ENCODE data around the gene PPFIA3.
"Not testable (repeated sequence)": the region's sequence is repeated elsewhere in the genome, so short reads cannot be mapped to it uniquely, and the experiment has no call there.

- TF ChIP-seq, protein P1, sequence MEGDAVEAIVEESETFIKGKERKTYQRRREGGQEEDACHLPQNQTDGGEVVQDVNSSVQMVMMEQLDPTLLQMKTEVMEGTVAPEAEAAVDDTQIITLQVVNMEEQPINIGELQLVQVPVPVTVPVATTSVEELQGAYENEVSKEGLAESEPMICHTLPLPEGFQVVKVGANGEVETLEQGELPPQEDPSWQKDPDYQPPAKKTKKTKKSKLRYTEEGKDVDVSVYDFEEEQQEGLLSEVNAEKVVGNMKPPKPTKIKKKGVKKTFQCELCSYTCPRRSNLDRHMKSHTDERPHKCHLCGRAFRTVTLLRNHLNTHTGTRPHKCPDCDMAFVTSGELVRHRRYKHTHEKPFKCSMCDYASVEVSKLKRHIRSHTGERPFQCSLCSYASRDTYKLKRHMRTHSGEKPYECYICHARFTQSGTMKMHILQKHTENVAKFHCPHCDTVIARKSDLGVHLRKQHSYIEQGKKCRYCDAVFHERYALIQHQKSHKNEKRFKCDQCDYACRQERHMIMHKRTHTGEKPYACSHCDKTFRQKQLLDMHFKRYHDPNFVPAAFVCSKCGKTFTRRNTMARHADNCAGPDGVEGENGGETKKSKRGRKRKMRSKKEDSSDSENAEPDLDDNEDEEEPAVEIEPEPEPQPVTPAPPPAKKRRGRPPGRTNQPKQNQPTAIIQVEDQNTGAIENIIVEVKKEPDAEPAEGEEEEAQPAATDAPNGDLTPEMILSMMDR (IDR thresholded peaks at IDR 0.05; ENCODE audit: poor library complexity) = not testable (repeated sequence)
- not testable (repeated sequence) for TF ChIP-seq EZH2 (IDR thresholded peaks at IDR 0.05; ENCODE audit: borderline replicate concordance)
Observed at GRCh38 chr19:49146408-49146770, 27.0 kb downstream of the PPFIA3 start.
